GM10266 (cell line): ENCODE results near the gene PSME3.

Source experiments
- DNase-seq: peaks from one replicate; pipeline ENCODE4 v3.0.0; 2012; ENCODE audit errors: extremely low spot score
- CTCF ChIP-seq: IDR thresholded peaks from 2 replicates; pipeline ENCODE4 v1.5.1; 2012; ENCODE audit warnings: mild to moderate bottlenecking, low read depth; ENCODE audit not compliant: control insufficient read depth, insufficient read depth; ENCODE audit errors: missing control alignments

PSME3 gene

GRCh38 chr17:42819939-42820535 is 13.2 kb upstream of the PSME3 start:
- TF ChIP-seq CTCF = peak; percentile 77
- DNase-seq = peak; percentile 53

GRCh38 chr17:42821176-42821575 is 12.0 kb upstream of the PSME3 start:
- DNase-seq = no peak
- no peak for TF ChIP-seq CTCF

GRCh38 chr17:42827472-42827871 is 5.7 kb upstream of the PSME3 start:
- DNase-seq = no peak
- no peak for TF ChIP-seq CTCF

GRCh38 chr17:42830971-42831370 is 2.2 kb upstream of the PSME3 start:
- DNase-seq = no peak
- no peak for TF ChIP-seq CTCF

- TF ChIP-seq CTCF = no peak
- no peak for DNase-seq
These were observed 824 bp upstream of the PSME3 start for GRCh38 chr17:42832213-42832933.

- no peak for TF ChIP-seq CTCF
- no peak for DNase-seq
These were observed 698 bp downstream of the PSME3 start for GRCh38 chr17:42833767-42834422.

- TF ChIP-seq CTCF = no peak
- no peak for DNase-seq
These were observed 2.5 kb downstream of the PSME3 start for GRCh38 chr17:42835732-42836131.
